Prostate gland (tissue), 2 donors: ENCODE measurements around the gene CHD5.

Experiments
- CTCF ChIP-seq, 4 experiments: fragments of 200-600 bp in 2 of 4; fragments of 450-650 bp in 2 of 4; sonication (generic) in 2 of 4; IDR thresholded peaks; 1 replicate in 3 of 4; 2 replicates in 1 of 4; pipeline ENCODE4 v1.5.1; 2016 to 2019; ENCODE audit warnings: antibody characterized with exemption in 4 of 4, mild to moderate bottlenecking in 2 of 4, moderate library complexity in 2 of 4
- POLR2A ChIP-seq: fragments of 450-650 bp; IDR thresholded peaks from one replicate; pipeline ENCODE4 v1.6.1; 2016; ENCODE audit warnings: antibody characterized with exemption, mild to moderate bottlenecking
- POLR2AphosphoS5 ChIP-seq: sonication (generic); formaldehyde crosslinking; IDR thresholded peaks from one replicate; pipeline ENCODE4 v1.6.1; 2017; ENCODE audit warnings: antibody characterized with exemption

- TF ChIP-seq POLR2A (no peak), CTCF (IDR thresholded peaks at IDR 0.05) (no peak), POLR2AphosphoS5 (no peak)
These were observed 61.7 kb downstream of the CHD5 start for GRCh38 chr1:6118415-6118814.
